ENCODE data around the gene GABRA6. TPM values are rescaled to one million over a fixed set of nuclear protein-coding genes. Genes with fewer than 3 reads are reported as not detected.

Gene GABRA6
- total and polyA plus RNA-seq, 5 donors from 2014 or later = not detected

DNA sequence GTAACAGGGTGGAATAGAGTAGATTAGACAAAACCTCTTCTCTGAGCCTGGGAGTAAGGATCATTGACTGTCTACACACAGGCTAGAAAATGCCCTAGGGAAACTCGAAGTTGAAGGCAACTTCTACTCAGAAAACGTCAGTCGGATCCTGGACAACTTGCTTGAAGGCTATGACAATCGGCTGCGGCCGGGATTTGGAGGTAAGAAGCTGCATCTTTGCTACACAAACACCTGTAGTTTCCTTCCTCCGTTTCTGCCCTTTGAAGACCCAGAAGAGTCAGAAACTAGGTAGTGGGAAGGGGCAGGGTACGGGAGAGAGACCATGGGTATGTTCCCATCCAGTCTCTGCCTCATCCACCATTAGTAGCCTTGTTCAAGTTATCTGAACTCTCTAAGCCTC lies 628 bp downstream of the GABRA6 start:
- no peaks in the 10 kb centered on the region for H3K9me3 ChIP-seq (ENCODE audit: control insufficient read depth in 2 of 2, low read length in 2 of 2)
- no peaks in the 10 kb centered on the region for H3K36me3 ChIP-seq (ENCODE audit: control insufficient read depth, insufficient read depth, low read length)
- H3K9me3 Mint-ChIP-seq = peaks cover 0 to 6% (median 0%) of the 10 kb centered on the region in 7 donors
- no peak for DNase-seq
- H3K27ac ChIP-seq (ENCODE audit: insufficient read depth, low read length, poor library complexity, severe bottlenecking) = no peak overlapping the region
- no peak overlapping the region for H3K4me3 Mint-ChIP-seq
- H3K27me3 Mint-ChIP-seq = no peaks in the 10 kb centered on the region
- H3K4me1 Mint-ChIP-seq = no peaks in the 10 kb centered on the region
- H3K4me1 ChIP-seq (ENCODE audit: control insufficient read depth, insufficient read depth, low read length, poor library complexity, severe bottlenecking) = no peaks in the 10 kb centered on the region
- H3K36me3 Mint-ChIP-seq = no peaks in the 10 kb centered on the region
- no peaks in the 10 kb centered on the region for H3K27me3 ChIP-seq (ENCODE audit: control insufficient read depth, insufficient read depth, low read length)
- no peak overlapping the region for H3K27ac Mint-ChIP-seq
- ATAC-seq (ENCODE audit: low read depth in 2 of 2) = no peak
- no peak overlapping the region for H3K4me3 ChIP-seq (ENCODE audit: low read depth, low read length)

DNA sequence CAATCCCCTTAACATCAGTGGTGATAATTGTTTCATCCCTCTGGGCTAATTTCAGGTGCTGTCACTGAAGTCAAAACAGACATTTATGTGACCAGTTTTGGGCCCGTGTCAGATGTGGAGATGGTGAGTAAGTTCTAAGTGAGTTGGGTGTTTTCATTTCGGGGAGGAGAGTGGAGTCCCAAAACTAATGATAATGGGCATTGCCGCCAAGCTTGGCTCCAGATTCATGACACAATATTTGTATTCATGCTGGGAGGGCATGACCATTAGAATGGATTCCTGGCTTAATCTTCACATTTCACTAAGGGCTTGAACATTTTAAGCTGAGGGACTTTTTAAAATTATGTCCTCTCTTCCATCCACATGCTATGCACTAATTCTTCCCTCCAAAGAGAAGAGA lies 1.4 kb downstream of the GABRA6 start:
- H3K27ac ChIP-seq (ENCODE audit: insufficient read depth, low read length, poor library complexity, severe bottlenecking) = no peak overlapping the region
- Mint-ChIP-seq H3K27ac (no peak overlapping the region), H3K36me3 (no peaks in the 10 kb centered on the region), H3K27me3 (no peaks in the 10 kb centered on the region), H3K4me1 (no peaks in the 10 kb centered on the region), H3K9me3 (peaks cover 0 to 6% (median 0%) of the 10 kb centered on the region in 7 donors), H3K4me3 (no peak overlapping the region)
- no peaks in the 10 kb centered on the region for H3K4me1 ChIP-seq (ENCODE audit: control insufficient read depth, insufficient read depth, low read length, poor library complexity, severe bottlenecking)
- DNase-seq (no peak), ATAC-seq (ENCODE audit: low read depth in 2 of 2) (no peak)
- H3K36me3 ChIP-seq (ENCODE audit: control insufficient read depth, insufficient read depth, low read length) = no peaks in the 10 kb centered on the region
- no peak overlapping the region for H3K4me3 ChIP-seq (ENCODE audit: low read depth, low read length)
- H3K9me3 ChIP-seq (ENCODE audit: control insufficient read depth in 2 of 2, low read length in 2 of 2) = no peaks in the 10 kb centered on the region
- no peaks in the 10 kb centered on the region for H3K27me3 ChIP-seq (ENCODE audit: control insufficient read depth, insufficient read depth, low read length)

DNA sequence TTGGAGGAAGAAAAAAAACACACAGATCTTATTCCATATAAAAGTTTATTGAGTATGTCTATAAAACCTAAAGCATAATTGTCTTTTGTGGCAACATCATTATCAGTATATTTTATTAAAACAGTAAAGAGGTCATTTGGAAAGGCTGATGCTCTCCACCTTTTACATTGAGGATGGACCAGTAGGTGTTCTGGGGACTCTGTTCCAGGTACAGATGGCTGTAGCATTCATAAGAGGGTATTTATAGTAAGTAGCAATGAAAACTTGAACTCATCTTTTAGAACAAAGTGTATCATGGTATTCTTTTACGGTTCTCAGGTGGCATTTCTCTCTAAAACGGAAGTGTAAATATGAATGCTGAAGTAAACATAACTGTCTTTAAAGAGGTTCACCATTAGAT lies 1.8 kb downstream of the GABRA6 start:
- ATAC-seq (ENCODE audit: low read depth in 2 of 2) (no peak), DNase-seq (no peak)
- H3K4me1 Mint-ChIP-seq = no peaks in the 10 kb centered on the region
- Histone ChIP-seq H3K27me3 (ENCODE audit: control insufficient read depth, insufficient read depth, low read length) (no peaks in the 10 kb centered on the region), H3K27ac (ENCODE audit: insufficient read depth, low read length, poor library complexity, severe bottlenecking) (no peak overlapping the region), H3K9me3 (ENCODE audit: control insufficient read depth in 2 of 2, low read length in 2 of 2) (no peaks in the 10 kb centered on the region), H3K36me3 (ENCODE audit: control insufficient read depth, insufficient read depth, low read length) (no peaks in the 10 kb centered on the region), H3K4me3 (ENCODE audit: low read depth, low read length) (no peak overlapping the region), H3K4me1 (ENCODE audit: control insufficient read depth, insufficient read depth, low read length, poor library complexity, severe bottlenecking) (no peaks in the 10 kb centered on the region)
- no peak overlapping the region for H3K4me3 Mint-ChIP-seq
- H3K36me3 Mint-ChIP-seq = no peaks in the 10 kb centered on the region
- H3K27me3 Mint-ChIP-seq = no peaks in the 10 kb centered on the region
- peaks cover 0 to 6% (median 0%) of the 10 kb centered on the region in 7 donors for H3K9me3 Mint-ChIP-seq
- no peak overlapping the region for H3K27ac Mint-ChIP-seq

DNA sequence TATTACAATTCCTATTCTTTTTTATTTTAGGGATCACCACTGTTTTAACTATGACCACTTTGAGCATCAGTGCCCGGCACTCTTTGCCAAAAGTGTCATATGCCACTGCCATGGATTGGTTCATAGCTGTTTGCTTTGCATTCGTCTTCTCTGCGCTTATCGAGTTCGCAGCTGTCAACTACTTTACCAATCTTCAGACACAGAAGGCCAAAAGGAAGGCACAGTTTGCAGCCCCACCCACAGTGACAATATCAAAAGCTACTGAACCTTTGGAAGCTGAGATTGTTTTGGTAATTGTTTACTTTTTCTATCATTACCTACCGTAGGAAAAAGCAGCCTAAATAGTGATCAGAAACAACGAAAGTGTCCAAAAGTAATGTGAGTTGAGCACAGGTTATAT lies 6.4 kb downstream of the GABRA6 start:
- H3K27ac Mint-ChIP-seq = no peak overlapping the region
- no peak overlapping the region for H3K4me3 Mint-ChIP-seq
- Histone ChIP-seq H3K4me3 (ENCODE audit: low read depth, low read length) (no peak overlapping the region), H3K9me3 (ENCODE audit: control insufficient read depth in 2 of 2, low read length in 2 of 2) (no peaks in the 10 kb centered on the region), H3K27ac (ENCODE audit: insufficient read depth, low read length, poor library complexity, severe bottlenecking) (no peak overlapping the region), H3K27me3 (ENCODE audit: control insufficient read depth, insufficient read depth, low read length) (no peaks in the 10 kb centered on the region), H3K36me3 (ENCODE audit: control insufficient read depth, insufficient read depth, low read length) (no peaks in the 10 kb centered on the region), H3K4me1 (ENCODE audit: control insufficient read depth, insufficient read depth, low read length, poor library complexity, severe bottlenecking) (no peaks in the 10 kb centered on the region)
- H3K4me1 Mint-ChIP-seq = no peaks in the 10 kb centered on the region
- no peak for DNase-seq
- H3K27me3 Mint-ChIP-seq = no peaks in the 10 kb centered on the region
- peaks cover 0 to 7% (median 0%) of the 10 kb centered on the region in 7 donors for H3K9me3 Mint-ChIP-seq
- H3K36me3 Mint-ChIP-seq = no peaks in the 10 kb centered on the region
- no peak for ATAC-seq (ENCODE audit: low read depth in 2 of 2)

DNA sequence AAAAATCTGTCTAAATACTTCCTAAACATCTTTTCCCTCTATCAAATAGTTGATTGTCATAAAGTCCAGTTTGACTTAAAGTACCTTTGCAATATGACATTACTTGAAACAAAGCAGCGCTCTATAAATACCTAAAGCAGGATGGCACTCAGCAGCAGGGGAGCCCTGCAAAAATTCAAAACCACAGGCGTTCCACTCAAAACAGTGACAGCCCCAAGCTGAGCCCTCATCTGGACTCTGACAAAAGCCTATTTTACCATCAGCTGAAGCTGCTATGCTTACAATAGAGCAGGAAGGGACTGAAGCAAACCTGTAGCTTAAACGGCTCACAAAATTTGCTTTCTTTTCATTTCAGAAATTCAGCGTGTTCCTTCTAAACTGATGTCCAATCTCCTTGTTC lies 11.5 kb downstream of the GABRA6 start:
- Mint-ChIP-seq H3K36me3 (no peaks in the 10 kb centered on the region), H3K27me3 (no peaks in the 10 kb centered on the region), H3K4me3 (no peak overlapping the region), H3K9me3 (peaks cover 0 to 7% (median 0%) of the 10 kb centered on the region in 7 donors), H3K27ac (no peak overlapping the region), H3K4me1 (no peaks in the 10 kb centered on the region)
- no peak for DNase-seq
- H3K27ac ChIP-seq (ENCODE audit: insufficient read depth, low read length, poor library complexity, severe bottlenecking) = no peak overlapping the region
- H3K4me3 ChIP-seq (ENCODE audit: low read depth, low read length) = no peak overlapping the region
- no peaks in the 10 kb centered on the region for H3K36me3 ChIP-seq (ENCODE audit: control insufficient read depth, insufficient read depth, low read length)
- ATAC-seq (ENCODE audit: low read depth in 2 of 2) = no peak
- H3K4me1 ChIP-seq (ENCODE audit: control insufficient read depth, insufficient read depth, low read length, poor library complexity, severe bottlenecking) = no peaks in the 10 kb centered on the region
- H3K9me3 ChIP-seq (ENCODE audit: control insufficient read depth in 2 of 2, low read length in 2 of 2) = no peaks in the 10 kb centered on the region
- no peaks in the 10 kb centered on the region for H3K27me3 ChIP-seq (ENCODE audit: control insufficient read depth, insufficient read depth, low read length)

DNA sequence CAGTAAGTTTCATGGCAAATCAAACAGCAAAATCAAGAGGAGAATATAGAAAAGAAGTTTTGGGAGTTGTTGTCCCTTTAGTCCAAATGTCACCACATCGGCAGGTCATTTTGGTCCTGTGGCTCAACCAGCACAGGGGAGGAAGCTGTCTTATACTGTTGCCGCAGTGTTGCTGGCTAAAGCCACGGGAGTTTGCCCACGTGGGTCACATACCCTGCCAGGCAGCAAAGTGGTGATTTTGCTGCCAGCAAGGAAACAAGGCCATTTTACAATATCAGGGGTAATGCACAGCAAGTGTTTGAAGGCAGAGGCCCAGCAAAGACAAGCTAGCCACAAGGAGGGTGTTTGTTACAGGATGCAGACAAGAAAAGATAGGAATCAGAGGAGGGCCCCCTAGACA lies 14.5 kb downstream of the GABRA6 start:
- no peaks in the 10 kb centered on the region for H3K9me3 ChIP-seq (ENCODE audit: control insufficient read depth in 2 of 2, low read length in 2 of 2)
- no peaks in the 10 kb centered on the region for H3K27me3 ChIP-seq (ENCODE audit: control insufficient read depth, insufficient read depth, low read length)
- Mint-ChIP-seq H3K9me3 (peaks cover 0 to 10% (median 0%) of the 10 kb centered on the region in 7 donors), H3K4me3 (no peak overlapping the region), H3K27ac (no peak overlapping the region), H3K27me3 (no peaks in the 10 kb centered on the region), H3K4me1 (no peaks in the 10 kb centered on the region), H3K36me3 (no peaks in the 10 kb centered on the region)
- ATAC-seq (ENCODE audit: low read depth in 2 of 2) (no peak), DNase-seq (no peak)
- no peaks in the 10 kb centered on the region for H3K4me1 ChIP-seq (ENCODE audit: control insufficient read depth, insufficient read depth, low read length, poor library complexity, severe bottlenecking)
- H3K27ac ChIP-seq (ENCODE audit: insufficient read depth, low read length, poor library complexity, severe bottlenecking) = no peak overlapping the region
- no peaks in the 10 kb centered on the region for H3K36me3 ChIP-seq (ENCODE audit: control insufficient read depth, insufficient read depth, low read length)
- H3K4me3 ChIP-seq (ENCODE audit: low read depth, low read length) = no peak overlapping the region

DNA sequence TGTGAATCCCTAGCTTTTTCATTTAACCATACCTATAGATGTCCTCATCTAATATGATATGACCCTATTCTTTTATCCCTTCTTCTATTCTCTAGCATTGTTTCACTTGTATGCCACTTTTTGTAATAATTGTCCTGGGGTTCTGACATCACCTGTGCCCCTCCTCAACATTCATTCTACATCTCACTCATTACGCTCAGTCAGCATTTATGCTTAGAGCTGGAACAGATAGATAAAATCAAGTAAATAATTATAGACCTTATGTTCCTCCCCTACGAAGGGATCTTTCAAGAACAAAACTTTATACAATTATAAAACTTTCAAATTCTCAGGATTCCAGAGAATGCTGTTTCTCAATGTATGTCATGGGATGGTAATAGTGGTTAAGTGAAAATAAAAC lies 18.0 kb downstream of the GABRA6 start:
- ATAC-seq (ENCODE audit: low read depth in 2 of 2) = no peak

DNA sequence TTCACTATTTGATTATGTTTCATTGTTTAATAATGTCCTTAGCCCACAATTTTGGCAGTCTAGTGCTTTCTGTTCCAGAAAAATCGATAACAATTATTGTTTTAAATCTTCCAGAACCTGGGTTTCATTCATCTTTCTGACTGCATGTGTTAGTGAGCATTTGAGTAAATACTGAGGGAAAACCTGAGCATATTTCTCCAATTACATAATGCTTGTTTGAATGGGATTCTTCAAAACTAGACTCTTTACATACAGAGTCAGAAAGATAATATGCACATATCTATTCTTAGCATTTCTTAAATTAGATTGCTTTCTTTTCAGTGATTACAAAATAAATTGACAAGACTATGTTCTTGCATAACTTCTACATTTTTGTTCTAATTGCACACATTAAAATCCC lies 21.9 kb downstream of the GABRA6 start:
- no peaks in the 10 kb centered on the region for H3K9me3 ChIP-seq (ENCODE audit: control insufficient read depth in 2 of 2, low read length in 2 of 2)
- no peak overlapping the region for H3K27ac Mint-ChIP-seq
- ATAC-seq (ENCODE audit: low read depth in 2 of 2) (no peak), DNase-seq (no peak)
- no peaks in the 10 kb centered on the region for H3K4me1 ChIP-seq (ENCODE audit: control insufficient read depth, insufficient read depth, low read length, poor library complexity, severe bottlenecking)
- no peaks in the 10 kb centered on the region for H3K36me3 Mint-ChIP-seq
- H3K4me1 Mint-ChIP-seq = no peaks in the 10 kb centered on the region
- H3K27ac ChIP-seq (ENCODE audit: insufficient read depth, low read length, poor library complexity, severe bottlenecking) = no peak overlapping the region
- H3K4me3 ChIP-seq (ENCODE audit: low read depth, low read length) = no peak overlapping the region
- H3K27me3 ChIP-seq (ENCODE audit: control insufficient read depth, insufficient read depth, low read length) = no peaks in the 10 kb centered on the region
- H3K4me3 Mint-ChIP-seq = no peak overlapping the region
- H3K27me3 Mint-ChIP-seq = no peaks in the 10 kb centered on the region
- H3K36me3 ChIP-seq (ENCODE audit: control insufficient read depth, insufficient read depth, low read length) = no peaks in the 10 kb centered on the region
- H3K9me3 Mint-ChIP-seq = peaks cover 0 to 3% (median 0%) of the 10 kb centered on the region in 7 donors

More for the DNA sequence above, 18.0 kb downstream of the GABRA6 start:
- Histone ChIP-seq H3K4me1 (ENCODE audit: control insufficient read depth, insufficient read depth, low read length, poor library complexity, severe bottlenecking) (no peaks in the 10 kb centered on the region), H3K27ac (ENCODE audit: insufficient read depth, low read length, poor library complexity, severe bottlenecking) (no peak overlapping the region), H3K9me3 (ENCODE audit: control insufficient read depth in 2 of 2, low read length in 2 of 2) (no peaks in the 10 kb centered on the region), H3K36me3 (ENCODE audit: control insufficient read depth, insufficient read depth, low read length) (no peaks in the 10 kb centered on the region), H3K27me3 (ENCODE audit: control insufficient read depth, insufficient read depth, low read length) (no peaks in the 10 kb centered on the region), H3K4me3 (ENCODE audit: low read depth, low read length) (no peak overlapping the region)
- no peaks in the 10 kb centered on the region for H3K4me1 Mint-ChIP-seq
- no peaks in the 10 kb centered on the region for H3K27me3 Mint-ChIP-seq
- H3K4me3 Mint-ChIP-seq = no peak overlapping the region
- no peak overlapping the region for H3K27ac Mint-ChIP-seq
- no peak for DNase-seq
- H3K36me3 Mint-ChIP-seq = no peaks in the 10 kb centered on the region
- peaks cover 0 to 4% (median 0%) of the 10 kb centered on the region in 7 donors for H3K9me3 Mint-ChIP-seq
